Measurements from ENCODE around the gene TMEM89. TPM values are rescaled to one million over a fixed set of nuclear protein-coding genes. Genes with fewer than 3 reads are reported as not detected.

The TMEM89 gene
- total RNA-seq, 6 experiments from 2014 or later = not detected

- Histone ChIP-seq H3K4me3 (peak within 1 kb of the TSS; percentile 30 to 47 (median 42)), H3K9me3 (no peaks in the 10 kb centered on the region), H3K4me1 (peaks cover 0 to 17% (median 4%) of the 10 kb centered on the region in 4 donors), H3K36me3 (no peaks in the 10 kb centered on the region), H3K27me3 (peaks cover 0 to 10% of the 10 kb centered on the region in 2 donors), H3K27ac (no peak within 1 kb of the TSS)
- ATAC-seq (peak in 2 of 4 donors; percentile 8 to 9), DNase-seq (no peak)
- TF ChIP-seq POLR2A (IDR thresholded peaks at IDR 0.05) (no peak), CTCF (IDR thresholded peaks at IDR 0.05) (no peak)
- 2% methylated on average over 10 of the region's 52 CpGs for WGBS (ENCODE audit: insufficient coverage, low coverage, low lambda C conversion rate, missing lambda C conversion rate)
- intact Hi-C loops (cut with DNase I) = no loop called here
Measured at GRCh38 chr3:48662753-48663488, 41.4 kb upstream of the TMEM89 start, which contains the start of gene CELSR3. TSS of gene CELSR3 (minus strand) at chr3:48662886. CDS start at chr3:48662634, 252 bp downstream.

- Histone ChIP-seq H3K4me3 (no peak overlapping the region), H3K27me3 (peaks cover 0 to 10% of the 10 kb centered on the region in 2 donors), H3K4me1 (peaks cover 0 to 17% (median 4%) of the 10 kb centered on the region in 4 donors), H3K36me3 (no peaks in the 10 kb centered on the region), H3K27ac (no peak overlapping the region), H3K9me3 (no peaks in the 10 kb centered on the region)
- ATAC-seq (no peak), DNase-seq (no peak)
- no CpG with 5 or more reads among the region's 46 CpGs for WGBS (ENCODE audit: insufficient coverage, low coverage, low lambda C conversion rate, missing lambda C conversion rate)
- TF ChIP-seq POLR2A (IDR thresholded peaks at IDR 0.05) (no peak), CTCF (IDR thresholded peaks at IDR 0.05) (no peak)
- intact Hi-C loops (cut with DNase I) = no loop called here
Measured at GRCh38 chr3:48662145-48662752, 40.7 kb upstream of the TMEM89 start.

GRCh38 chr3:48661501-48662144 is 40.1 kb upstream of the TMEM89 start:
- TF ChIP-seq POLR2A (IDR thresholded peaks at IDR 0.05) = no peak
- TF ChIP-seq CTCF (IDR thresholded peaks at IDR 0.05) = no peak
- intact Hi-C loops (cut with DNase I) = no loop called here
- no peaks in the 10 kb centered on the region for H3K9me3 ChIP-seq
- H3K27me3 ChIP-seq = peaks cover 0 to 10% of the 10 kb centered on the region in 2 donors
- peak in 2 of 3 donors; percentile 67 to 70 for DNase-seq
- ATAC-seq = peak; percentile 30 to 78 (median 41)
- no peaks in the 10 kb centered on the region for H3K36me3 ChIP-seq
- WGBS (ENCODE audit: insufficient coverage, low coverage, low lambda C conversion rate, missing lambda C conversion rate) = 0% methylated on average over 5 of the region's 67 CpGs
- peaks cover 0 to 17% (median 4%) of the 10 kb centered on the region in 4 donors for H3K4me1 ChIP-seq
- no peak overlapping the region for H3K27ac ChIP-seq
- H3K4me3 ChIP-seq = no peak overlapping the region

- 90% methylated on average over 15 of the region's 61 CpGs for WGBS (ENCODE audit: insufficient coverage, low coverage, low lambda C conversion rate, missing lambda C conversion rate)
- no peaks in the 10 kb centered on the region for H3K9me3 ChIP-seq
- H3K36me3 ChIP-seq = no peaks in the 10 kb centered on the region
- ATAC-seq = no peak
- no peak overlapping the region for H3K27ac ChIP-seq
- TF ChIP-seq POLR2A (IDR thresholded peaks at IDR 0.05) (no peak), CTCF (IDR thresholded peaks at IDR 0.05) (no peak)
- no peak overlapping the region for H3K4me3 ChIP-seq
- no peak for DNase-seq
- peaks cover 0 to 10% of the 10 kb centered on the region in 2 donors for H3K27me3 ChIP-seq
- H3K4me1 ChIP-seq = peaks cover 0 to 17% (median 4%) of the 10 kb centered on the region in 4 donors
- intact Hi-C loops (cut with DNase I) = no loop called here
Measured at GRCh38 chr3:48660800-48661400, 39.3 kb upstream of the TMEM89 start.
